Measurements from ENCODE around the gene ZNF335. TPM values are rescaled to one million over a fixed set of nuclear protein-coding genes. Genes with fewer than 3 reads are reported as not detected.

Gene ZNF335
- total and polyA plus RNA-seq, 2 of the 13 experiments (the other 11 are each of a cell fraction or from before 2014, with no cell fraction given) = 9.7 to 13.7 TPM

DNA sequence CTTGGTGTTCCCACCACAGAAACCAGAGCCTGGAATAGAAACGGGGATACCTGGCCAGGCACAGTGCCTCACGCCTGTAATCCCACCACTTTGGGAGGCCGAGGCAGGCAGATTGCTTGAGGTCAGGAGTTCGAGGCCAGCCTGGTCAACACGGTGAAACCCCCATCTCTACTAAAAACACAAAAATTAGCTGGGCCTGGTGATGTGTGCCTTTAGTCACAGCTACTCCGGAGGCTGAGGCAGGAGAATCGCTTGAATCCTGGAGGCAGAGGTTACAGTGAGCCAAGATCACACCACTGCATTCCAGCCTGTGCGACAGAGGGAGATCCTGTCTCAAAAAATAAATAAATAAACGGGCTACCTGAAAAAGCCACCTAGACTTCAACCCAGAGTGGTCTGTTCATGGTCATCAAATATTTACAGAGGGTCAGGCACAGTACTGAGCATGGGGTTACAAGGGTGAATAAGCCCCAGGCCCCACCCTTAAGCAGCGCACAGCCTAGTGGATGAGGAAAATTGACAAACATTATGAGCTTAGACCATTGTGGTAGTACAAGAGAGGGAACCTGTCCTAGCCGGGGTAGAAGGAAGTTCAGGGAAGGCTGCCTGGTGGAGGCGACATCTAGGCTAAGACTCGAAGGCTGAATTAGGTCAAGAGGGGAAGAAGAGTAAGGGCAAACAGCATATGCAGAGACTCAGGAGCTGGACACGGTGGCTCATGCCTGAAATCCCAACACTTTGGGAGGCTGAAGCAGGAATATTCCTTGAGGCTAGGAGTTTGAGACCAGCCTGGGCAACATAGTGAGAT lies 44.7 kb downstream of the ZNF335 start (continued):
- TF ChIP-seq CBX2 (IDR thresholded peaks at IDR 0.05; ENCODE audit: low read depth, low read length) = no peak
- no peak for TF ChIP-seq CBX2 (CRISPR knock-in tag; IDR thresholded peaks at IDR 0.05; ENCODE audit: low read depth)
- TF ChIP-seq SIN3B (IDR thresholded peaks at IDR 0.05; ENCODE audit: low read length) = no peak
- TF ChIP-seq ZNF768 (CRISPR knock-in tag; IDR thresholded peaks at IDR 0.05) = peak; percentile 13; the same call in 1 of the 2 replicates
- peak; percentile 44; the same call in 1 of the 2 replicates for TF ChIP-seq ZNF570 (CRISPR knock-in tag; IDR thresholded peaks at IDR 0.05; ENCODE audit: borderline replicate concordance)
- TF ChIP-seq CEBPG (CRISPR knock-in tag; IDR thresholded peaks at IDR 0.05) = peak; percentile 71
- no peak for TF ChIP-seq ZNF329 (CRISPR knock-in tag; IDR thresholded peaks at IDR 0.05; ENCODE audit: low read depth)
- no peak for TF ChIP-seq NFE2 (CRISPR knock-in tag; IDR thresholded peaks at IDR 0.05)
- TF ChIP-seq ZNF138 (CRISPR knock-in tag; IDR thresholded peaks at IDR 0.05; ENCODE audit: low read depth) = no peak; the same call in 1 of the 2 replicates
- TF ChIP-seq RFXAP (CRISPR knock-in tag; IDR thresholded peaks at IDR 0.05; ENCODE audit: borderline replicate concordance) = peak; percentile 70; the same call in 1 of the 2 replicates
- TF ChIP-seq, protein P1, sequence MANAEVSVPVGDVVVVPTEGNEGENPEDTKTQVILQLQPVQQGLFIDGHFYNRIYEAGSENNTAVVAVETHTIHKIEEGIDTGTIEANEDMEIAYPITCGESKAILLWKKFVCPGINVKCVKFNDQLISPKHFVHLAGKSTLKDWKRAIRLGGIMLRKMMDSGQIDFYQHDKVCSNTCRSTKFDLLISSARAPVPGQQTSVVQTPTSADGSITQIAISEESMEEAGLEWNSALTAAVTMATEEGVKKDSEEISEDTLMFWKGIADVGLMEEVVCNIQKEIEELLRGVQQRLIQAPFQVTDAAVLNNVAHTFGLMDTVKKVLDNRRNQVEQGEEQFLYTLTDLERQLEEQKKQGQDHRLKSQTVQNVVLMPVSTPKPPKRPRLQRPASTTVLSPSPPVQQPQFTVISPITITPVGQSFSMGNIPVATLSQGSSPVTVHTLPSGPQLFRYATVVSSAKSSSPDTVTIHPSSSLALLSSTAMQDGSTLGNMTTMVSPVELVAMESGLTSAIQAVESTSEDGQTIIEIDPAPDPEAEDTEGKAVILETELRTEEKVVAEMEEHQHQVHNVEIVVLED (CRISPR knock-in tag; IDR thresholded peaks at IDR 0.05; ENCODE audit: borderline replicate concordance) = peak; percentile 56
- TF ChIP-seq PHF5A (CRISPR knock-in tag; IDR thresholded peaks at IDR 0.05; ENCODE audit: low read depth, unreplicated experiment) = peak; percentile 98
- peak; percentile 94 for TF ChIP-seq ZNF264 (CRISPR knock-in tag; IDR thresholded peaks at IDR 0.05)
- no peak for TF ChIP-seq ZNF569 (CRISPR knock-in tag; IDR thresholded peaks at IDR 0.05; ENCODE audit: borderline replicate concordance)
- peak in 1 of 2 experiments; percentile 65; a peak in 1 of 4 replicates for TF ChIP-seq KLF16 (CRISPR knock-in tag; IDR thresholded peaks at IDR 0.05)
- TF ChIP-seq, protein P2, sequence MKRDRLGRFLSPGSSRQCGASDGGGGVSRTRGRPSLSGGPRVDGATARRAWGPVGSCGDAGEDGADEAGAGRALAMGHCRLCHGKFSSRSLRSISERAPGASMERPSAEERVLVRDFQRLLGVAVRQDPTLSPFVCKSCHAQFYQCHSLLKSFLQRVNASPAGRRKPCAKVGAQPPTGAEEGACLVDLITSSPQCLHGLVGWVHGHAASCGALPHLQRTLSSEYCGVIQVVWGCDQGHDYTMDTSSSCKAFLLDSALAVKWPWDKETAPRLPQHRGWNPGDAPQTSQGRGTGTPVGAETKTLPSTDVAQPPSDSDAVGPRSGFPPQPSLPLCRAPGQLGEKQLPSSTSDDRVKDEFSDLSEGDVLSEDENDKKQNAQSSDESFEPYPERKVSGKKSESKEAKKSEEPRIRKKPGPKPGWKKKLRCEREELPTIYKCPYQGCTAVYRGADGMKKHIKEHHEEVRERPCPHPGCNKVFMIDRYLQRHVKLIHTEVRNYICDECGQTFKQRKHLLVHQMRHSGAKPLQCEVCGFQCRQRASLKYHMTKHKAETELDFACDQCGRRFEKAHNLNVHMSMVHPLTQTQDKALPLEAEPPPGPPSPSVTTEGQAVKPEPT (CRISPR knock-in tag; IDR thresholded peaks at IDR 0.05; ENCODE audit: low read depth) = no peak; the same call in 1 of the 2 replicates
- TF ChIP-seq ZNF589 (CRISPR knock-in tag; conservative IDR thresholded peaks at IDR 0.05) = peak; percentile 83
- TF ChIP-seq TMF1 (CRISPR knock-in tag; IDR thresholded peaks at IDR 0.05; ENCODE audit: low read depth) = no peak
- 0 out of 2 replicates have a peak, but pooled peaks have one; percentile 19 for TF ChIP-seq KDM5A (IDR thresholded peaks at IDR 0.05; ENCODE audit: borderline replicate concordance, low read length)
- TF ChIP-seq ZNF160 (CRISPR knock-in tag; IDR thresholded peaks at IDR 0.05) = peak; percentile 66; the same call in 1 of the 2 replicates
- TF ChIP-seq ARNT2 (CRISPR knock-in tag; IDR thresholded peaks at IDR 0.05; ENCODE audit: low read depth) = peak; percentile 79
- TF ChIP-seq SPEN (CRISPR knock-in tag; IDR thresholded peaks at IDR 0.05; ENCODE audit: low read depth) = peak; percentile 87; the same call in 1 of the 2 replicates
- TF ChIP-seq ZNF431 (CRISPR knock-in tag; IDR thresholded peaks at IDR 0.05; ENCODE audit: borderline replicate concordance, low read depth) = peak; percentile 96

All from HepG2 (cell line).